Natural killer cell (primary cell): ENCODE results near the gene NEURL1B. TPM values are rescaled to one million over a fixed set of nuclear protein-coding genes. Genes with fewer than 3 reads are reported as not detected.

Experiments used
- ATAC-seq, 3 donors: fragments of 150-1000 bp in 2 of 3; fragments of 200-7000 bp in 1 of 3; cut with Tn5 transposase; 1 replicate in 1 of 3; 2 replicates in 2 of 3; pipeline ENCODE4 v1.10.0; 2021; ENCODE audit warnings: mild to moderate bottlenecking in 2 of 3, moderate library complexity in 2 of 3
- DNase-seq, 2 donors: peaks; one replicate each; pipeline versions ENCODE4 v3.0.0 to v3.0.0-alpha.2; 2013 to 2021; ENCODE audit warnings: mixed read lengths in 1 of 2
- H3K27ac ChIP-seq: one replicate; pipeline ENCODE4 v1.5.1; 2013; ENCODE audit warnings: mild to moderate bottlenecking, low read length
- H3K27me3 ChIP-seq: one replicate; pipeline ENCODE4 v1.6.1; 2013; ENCODE audit warnings: low read length; ENCODE audit not compliant: control insufficient read depth, insufficient read depth
- H3K36me3 ChIP-seq: one replicate; pipeline ENCODE4 v1.6.1; 2013; ENCODE audit warnings: low read length; ENCODE audit not compliant: control insufficient read depth, insufficient read depth
- H3K4me1 ChIP-seq: one replicate; pipeline ENCODE4 v1.6.1; 2013; ENCODE audit warnings: low read length; ENCODE audit not compliant: control insufficient read depth, insufficient read depth
- H3K4me3 ChIP-seq: one replicate; pipeline ENCODE4 v1.5.1; 2013; ENCODE audit warnings: low read length
- H3K9me3 ChIP-seq: one replicate; pipeline ENCODE4 v1.6.1; 2013; ENCODE audit warnings: low read length; ENCODE audit not compliant: control insufficient read depth, insufficient read depth
- H3K27ac Mint-ChIP-seq, 2 donors: one replicate each; pipeline ENCODE4 v1.8.0; 2022; ENCODE audit warnings: mild to moderate bottlenecking in 2 of 2, mixed read lengths in 2 of 2, moderate library complexity in 1 of 2
- H3K27me3 Mint-ChIP-seq, 2 donors: one replicate each; pipeline ENCODE4 v1.8.0; 2022; ENCODE audit warnings: low read depth in 2 of 2, mixed read lengths in 2 of 2
- H3K36me3 Mint-ChIP-seq: one replicate; pipeline ENCODE4 v1.8.0; 2022; ENCODE audit warnings: mixed read lengths
- H3K4me1 Mint-ChIP-seq, 2 donors: one replicate each; pipeline ENCODE4 v1.8.0; 2022; ENCODE audit warnings: mixed read lengths in 2 of 2
- H3K4me3 Mint-ChIP-seq: one replicate; pipeline ENCODE4 v1.8.0; 2022; ENCODE audit warnings: mild to moderate bottlenecking, moderate library complexity, mixed read lengths
- H3K9me3 Mint-ChIP-seq, 2 donors: one replicate each; pipeline ENCODE4 v1.8.0; 2022; ENCODE audit warnings: mixed read lengths in 2 of 2
- CTCF ChIP-seq: fragments of 200-600 bp; IDR thresholded peaks from one replicate; pipeline ENCODE4 v1.8.0; 2022; ENCODE audit warnings: antibody characterized with exemption
- WGBS: methylation state at CpG from one replicate; pipeline ENCODE4 v1.1.7; 2013; ENCODE audit warnings: missing lambda C conversion rate; ENCODE audit not compliant: insufficient coverage; 5-methylcytosine and 5-hydroxymethylcytosine counted together
- intact Hi-C: fragments of 100-400 bp; cut with micrococcal nuclease; formaldehyde crosslinking; loops from one replicate; pipeline ENCODE4 v1.14.2; 2022
- total RNA-seq, 4 donors: library from RNA; stranded (reverse); fragments of 120-200 nt in 1 of 4; gene quantifications; one replicate each; pipeline versions ENCODE4 v1.2.3 to v1.2.4, GENCODE V29; 2013 to 2022

Gene NEURL1B
- total RNA-seq, 3 donors from 2014 or later (not counting 1 experiment from before 2014, with no cell fraction given), result 0.28 to 0.54 (median 0.45) TPM

GRCh38 chr5:172595596-172596455 lies 45.2 kb upstream of the NEURL1B start:
- Mint-ChIP-seq H3K4me3 (no peak overlapping the region), H3K36me3 (no peaks in the 10 kb centered on the region), H3K4me1 (no peaks in the 10 kb centered on the region), H3K27ac (no peak overlapping the region), H3K9me3 (no peaks in the 10 kb centered on the region), H3K27me3 (no peaks in the 10 kb centered on the region)
- H3K27me3 ChIP-seq, result no peaks in the 10 kb centered on the region
- no peak for TF ChIP-seq CTCF
- H3K36me3 ChIP-seq, result no peaks in the 10 kb centered on the region
- intact Hi-C loops, result no loop called here
- ATAC-seq (no peak), DNase-seq (no peak)
- H3K4me3 ChIP-seq, result no peak overlapping the region
- WGBS, result 87% methylated on average over 13 of the region's 14 CpGs
- no peaks in the 10 kb centered on the region for H3K4me1 ChIP-seq
- no peaks in the 10 kb centered on the region for H3K9me3 ChIP-seq
- no peak overlapping the region for H3K27ac ChIP-seq

GRCh38 chr5:172596638-172597231 lies 44.3 kb upstream of the NEURL1B start:
- WGBS, result 91% methylated on average over 7 of the region's 7 CpGs
- Mint-ChIP-seq H3K27ac (no peak overlapping the region), H3K27me3 (no peaks in the 10 kb centered on the region), H3K9me3 (no peaks in the 10 kb centered on the region), H3K36me3 (no peaks in the 10 kb centered on the region), H3K4me1 (no peaks in the 10 kb centered on the region), H3K4me3 (no peak overlapping the region)
- H3K9me3 ChIP-seq, result no peaks in the 10 kb centered on the region
- no peaks in the 10 kb centered on the region for H3K4me1 ChIP-seq
- H3K4me3 ChIP-seq, result no peak overlapping the region
- H3K27me3 ChIP-seq, result no peaks in the 10 kb centered on the region
- H3K27ac ChIP-seq, result no peak overlapping the region
- no peaks in the 10 kb centered on the region for H3K36me3 ChIP-seq
- TF ChIP-seq CTCF, result no peak
- intact Hi-C loops, result no loop called here
- peak in 1 of 3 donors; percentile 17 for ATAC-seq
- DNase-seq, result no peak

- no peak for DNase-seq
- no peak overlapping the region for H3K27ac Mint-ChIP-seq
- no peaks in the 10 kb centered on the region for H3K9me3 ChIP-seq
- H3K27me3 Mint-ChIP-seq, result no peaks in the 10 kb centered on the region
- no peaks in the 10 kb centered on the region for H3K27me3 ChIP-seq
- no peaks in the 10 kb centered on the region for H3K4me1 ChIP-seq
- WGBS, result 95% methylated on average over 14 of the region's 14 CpGs
- no peak overlapping the region for H3K4me3 ChIP-seq
- H3K36me3 ChIP-seq, result no peaks in the 10 kb centered on the region
- TF ChIP-seq CTCF, result no peak
- intact Hi-C loops, result no loop called here
- no peak overlapping the region for H3K27ac ChIP-seq
- no peaks in the 10 kb centered on the region for H3K36me3 Mint-ChIP-seq
- H3K4me1 Mint-ChIP-seq, result no peaks in the 10 kb centered on the region
- no peak overlapping the region for H3K4me3 Mint-ChIP-seq
- ATAC-seq, result no peak
- no peaks in the 10 kb centered on the region for H3K9me3 Mint-ChIP-seq
Measured at GRCh38 chr5:172597755-172598155, 43.3 kb upstream of the NEURL1B start.
